Gastroesophageal sphincter (tissue), 4 donors: Measurements from ENCODE around the gene GRK5. TPM values are rescaled to one million over a fixed set of nuclear protein-coding genes. Genes with fewer than 3 reads are reported as not detected.
A peak's percentile ranks its signal among the peaks of the same experiment; 100 is the strongest.

Experiments used
- ATAC-seq: fragments of 150-250 bp; one replicate; pipeline ENCODE4 v1.9.1; 2016; ENCODE audit warnings: mild to moderate bottlenecking, moderate library complexity
- H3K27ac ChIP-seq, 4 donors: fragments of 200-600 bp; sonication (generic) in 3 of 4; 1 replicate in 3 of 4; 2 replicates in 1 of 4; pipeline ENCODE4 v1.5.1; 2016 to 2019
- H3K27me3 ChIP-seq: fragments of 200-600 bp; sonication (generic); one replicate; pipeline ENCODE4 v1.5.1; 2019
- H3K36me3 ChIP-seq, 2 donors: fragments of 200-600 bp; sonication (generic); one replicate each; pipeline ENCODE4 v1.5.1; 2019; ENCODE audit warnings: control low read depth in 1 of 2
- H3K4me1 ChIP-seq, 3 donors: fragments of 200-600 bp; sonication (generic); 1 replicate in 2 of 3; 2 replicates in 1 of 3; pipeline ENCODE4 v1.5.1; 2016 to 2019; ENCODE audit warnings: control low read depth in 2 of 3
- H3K4me3 ChIP-seq, 2 donors: fragments of 200-600 bp; sonication (generic); one replicate each; pipeline ENCODE4 v1.5.1; 2019; ENCODE audit warnings: mild to moderate bottlenecking in 1 of 2, moderate library complexity in 1 of 2
- H3K9me3 ChIP-seq, 3 donors: fragments of 200-600 bp; sonication (generic); one replicate each; pipeline ENCODE4 v1.5.1; 2017 to 2019; ENCODE audit warnings: control low read depth in 2 of 3
- EP300 ChIP-seq: sonication (generic); formaldehyde crosslinking; IDR thresholded peaks from one replicate; pipeline ENCODE4 v1.6.1; 2017; ENCODE audit warnings: antibody characterized with exemption, mild to moderate bottlenecking
- POLR2A ChIP-seq, 2 donors: fragments of 450-650 bp; IDR thresholded peaks; one replicate each; pipeline ENCODE4 v1.6.1; 2017; ENCODE audit warnings: antibody characterized with exemption in 2 of 2, mild to moderate bottlenecking in 2 of 2, moderate library complexity in 1 of 2
- POLR2AphosphoS5 ChIP-seq: sonication (generic); formaldehyde crosslinking; IDR thresholded peaks from one replicate; pipeline ENCODE4 v1.6.1; 2017; ENCODE audit warnings: antibody characterized with exemption
- WGBS, 2 donors: methylation state at CpG; one replicate each; pipeline ENCODE4 v1.1.5; 2018; ENCODE audit warnings: low coverage in 1 of 2; 5-methylcytosine and 5-hydroxymethylcytosine counted together
- total RNA-seq, 4 donors: library from RNA; depleted of rRNA; stranded (reverse); fragments of >200 nt; gene quantifications; one replicate each; pipeline ENCODE4 v1.1.0, GENCODE V29; 2016
- TF ChIP-seq, protein P1 (sequence below), 4 experiments: fragments of 200-600 bp in 2 of 4; fragments of 450-650 bp in 2 of 4; sonication (generic) in 1 of 4; IDR thresholded peaks; one replicate each; pipeline ENCODE4 v1.5.1; 2017 to 2019; ENCODE audit warnings: antibody characterized with exemption in 4 of 4, mild to moderate bottlenecking in 2 of 4, moderate library complexity in 2 of 4

Gene GRK5
- total RNA-seq, 4 donors from 2014 or later = 28.8 to 71.6 (median 47.7) TPM

DNA sequence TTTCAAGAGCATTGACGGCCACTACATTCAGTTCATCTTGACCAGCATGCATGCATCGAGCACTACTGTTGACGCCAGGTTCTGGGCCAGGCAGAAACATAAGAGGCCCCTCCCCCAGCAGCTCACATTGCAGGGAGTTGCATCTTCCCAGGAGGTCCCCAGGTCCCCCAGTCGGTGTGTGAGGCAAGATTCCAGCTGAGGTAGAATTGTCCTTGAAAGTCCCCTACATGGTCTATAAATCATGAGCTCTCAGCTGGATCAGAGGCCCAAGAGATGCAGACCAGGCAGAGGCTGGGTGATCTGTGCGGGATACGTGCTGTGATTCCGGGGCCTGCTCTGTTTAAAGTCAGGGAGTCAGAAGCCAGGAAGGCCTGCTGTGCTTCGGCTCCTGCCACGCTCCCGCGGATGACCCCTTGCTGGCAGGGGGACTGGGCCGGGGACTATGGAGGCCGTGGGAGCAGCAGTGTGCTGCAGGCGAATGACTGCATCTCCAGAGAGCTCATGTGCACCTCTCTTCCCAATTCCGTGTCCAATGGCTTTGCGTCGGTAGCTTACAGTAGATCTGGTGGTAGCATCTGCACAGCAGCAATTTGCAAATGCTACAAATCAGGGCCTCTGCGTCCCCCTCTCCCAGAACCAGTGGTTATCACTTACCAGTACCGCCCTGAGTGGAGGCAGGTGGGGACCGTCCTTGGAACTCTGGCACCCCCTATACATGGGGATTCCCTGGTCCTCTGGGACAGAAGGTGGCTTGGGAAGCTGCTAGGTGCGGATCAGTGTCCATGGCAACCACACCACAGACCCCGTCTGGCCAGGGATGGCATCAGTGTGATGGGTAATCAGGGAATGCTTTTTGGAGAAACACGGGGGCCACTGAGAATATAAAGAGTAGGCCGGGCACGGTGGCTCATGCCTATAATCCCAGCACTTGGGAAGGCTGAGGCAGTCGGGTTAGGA, 241.5 kb downstream of the GRK5 start:
- no peak for ATAC-seq
- Histone ChIP-seq H3K27ac (no peak overlapping the region), H3K27me3 (no peaks in the 10 kb centered on the region), H3K9me3 (no peaks in the 10 kb centered on the region), H3K4me1 (peaks cover 0 to 28% (median 0%) of the 10 kb centered on the region in 3 donors), H3K36me3 (peaks cover 0 to 83% of the 10 kb centered on the region in 2 donors), H3K4me3 (no peak overlapping the region)
- TF ChIP-seq EP300 (no peak), POLR2A (IDR thresholded peaks at IDR 0.05) (no peak), POLR2AphosphoS5 (no peak)
- TF ChIP-seq, protein P1, sequence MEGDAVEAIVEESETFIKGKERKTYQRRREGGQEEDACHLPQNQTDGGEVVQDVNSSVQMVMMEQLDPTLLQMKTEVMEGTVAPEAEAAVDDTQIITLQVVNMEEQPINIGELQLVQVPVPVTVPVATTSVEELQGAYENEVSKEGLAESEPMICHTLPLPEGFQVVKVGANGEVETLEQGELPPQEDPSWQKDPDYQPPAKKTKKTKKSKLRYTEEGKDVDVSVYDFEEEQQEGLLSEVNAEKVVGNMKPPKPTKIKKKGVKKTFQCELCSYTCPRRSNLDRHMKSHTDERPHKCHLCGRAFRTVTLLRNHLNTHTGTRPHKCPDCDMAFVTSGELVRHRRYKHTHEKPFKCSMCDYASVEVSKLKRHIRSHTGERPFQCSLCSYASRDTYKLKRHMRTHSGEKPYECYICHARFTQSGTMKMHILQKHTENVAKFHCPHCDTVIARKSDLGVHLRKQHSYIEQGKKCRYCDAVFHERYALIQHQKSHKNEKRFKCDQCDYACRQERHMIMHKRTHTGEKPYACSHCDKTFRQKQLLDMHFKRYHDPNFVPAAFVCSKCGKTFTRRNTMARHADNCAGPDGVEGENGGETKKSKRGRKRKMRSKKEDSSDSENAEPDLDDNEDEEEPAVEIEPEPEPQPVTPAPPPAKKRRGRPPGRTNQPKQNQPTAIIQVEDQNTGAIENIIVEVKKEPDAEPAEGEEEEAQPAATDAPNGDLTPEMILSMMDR (IDR thresholded peaks at IDR 0.05) = no peak
- 78 to 87% methylated on average over 4 to 8 of the region's 26 CpGs for WGBS, 2 donors

DNA sequence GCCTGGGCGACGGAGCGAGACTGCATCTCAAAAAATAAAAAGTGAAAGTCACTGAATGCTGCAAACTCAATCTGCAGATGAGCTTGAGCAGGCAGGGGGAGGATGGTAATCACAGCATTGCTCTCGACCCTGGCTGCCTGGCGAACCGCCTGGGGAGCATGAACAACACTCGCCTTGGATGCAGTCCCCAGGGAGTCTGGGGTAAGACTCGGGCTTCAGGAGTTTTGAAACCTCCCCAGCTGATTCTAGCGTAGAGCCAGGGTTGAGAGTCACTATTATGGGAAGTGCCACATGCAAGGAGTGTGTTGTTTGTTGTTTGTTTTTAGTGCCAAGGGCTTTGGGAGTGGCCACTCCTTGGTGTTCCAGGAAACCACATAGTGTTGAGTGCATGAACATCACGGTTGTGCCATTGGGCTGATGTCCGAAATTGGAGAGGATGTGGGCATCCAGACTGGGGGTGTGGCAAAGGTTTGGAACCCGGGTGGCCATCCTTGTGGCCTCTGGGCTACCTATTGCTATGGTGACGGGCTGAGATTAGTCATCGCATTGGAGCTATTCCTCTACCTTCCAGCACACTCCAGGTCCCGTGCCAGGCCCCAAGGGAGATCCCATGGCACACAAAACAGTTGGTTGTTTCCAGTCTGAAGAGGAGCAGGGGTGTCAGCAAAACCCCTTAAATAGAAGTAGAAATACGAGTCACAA, 242.5 kb downstream of the GRK5 start:
- H3K27ac ChIP-seq = peak overlapping the region in 1 of 4 donors; percentile 10
- peaks cover 0 to 83% of the 10 kb centered on the region in 2 donors for H3K36me3 ChIP-seq

DNA sequence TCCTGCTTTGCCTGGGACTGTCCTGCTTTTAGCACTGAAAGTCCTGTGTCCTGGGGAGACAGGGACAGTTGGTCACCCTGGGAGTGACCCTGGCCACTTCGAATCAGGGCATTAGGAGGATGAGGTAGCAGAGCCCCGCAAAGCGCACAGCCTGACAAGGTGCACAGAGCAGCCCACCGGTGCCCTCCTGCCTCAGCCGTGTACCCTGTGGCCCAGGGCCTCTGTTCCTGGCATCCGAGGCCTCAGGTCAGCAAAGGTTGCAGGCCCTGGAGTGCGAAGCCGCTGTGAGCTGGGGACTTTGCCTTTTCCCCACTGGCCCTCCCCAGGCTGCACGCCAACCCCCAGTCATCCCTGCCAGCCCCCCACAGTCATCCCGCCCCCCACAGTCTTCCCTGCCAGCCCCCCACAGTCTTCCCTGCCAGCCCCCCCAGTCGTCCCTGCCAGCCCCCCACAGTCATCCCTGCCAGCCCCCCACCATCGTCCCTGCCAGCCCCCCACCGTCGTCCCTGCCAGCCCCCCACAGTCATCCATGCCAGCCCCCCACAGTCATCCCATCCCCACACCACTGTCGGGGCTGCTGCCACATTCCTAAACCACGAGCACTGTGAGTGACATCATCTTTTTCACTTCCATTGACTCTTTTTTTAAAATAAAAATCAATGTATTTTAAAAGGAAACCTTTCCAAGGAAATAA, 243.4 kb downstream of the GRK5 start:
- Histone ChIP-seq H3K4me1 (peaks cover 0 to 19% (median 0%) of the 10 kb centered on the region in 3 donors), H3K27ac (peak overlapping the region in 1 of 4 donors; percentile 10), H3K27me3 (no peaks in the 10 kb centered on the region), H3K4me3 (no peak overlapping the region), H3K36me3 (peaks cover 0 to 87% of the 10 kb centered on the region in 2 donors), H3K9me3 (no peaks in the 10 kb centered on the region)
- ATAC-seq = no peak
- TF ChIP-seq POLR2A (IDR thresholded peaks at IDR 0.05) (no peak), POLR2AphosphoS5 (no peak), EP300 (no peak)
- TF ChIP-seq, protein P1 (IDR thresholded peaks at IDR 0.05) = no peak
- 10 to 80% methylated on average over 1 to 2 of the region's 16 CpGs for WGBS, 2 donors

More for the DNA sequence above, 242.5 kb downstream of the GRK5 start:
- Histone ChIP-seq H3K27me3 (no peaks in the 10 kb centered on the region), H3K4me3 (no peak overlapping the region), H3K4me1 (peaks cover 0 to 27% (median 0%) of the 10 kb centered on the region in 3 donors), H3K9me3 (no peaks in the 10 kb centered on the region)
- TF ChIP-seq POLR2A (IDR thresholded peaks at IDR 0.05) (no peak), EP300 (no peak), POLR2AphosphoS5 (peak; percentile 7)
- TF ChIP-seq, protein P1 (IDR thresholded peaks at IDR 0.05) = no peak
- WGBS, 2 donors = 51 to 60% methylated on average over 4 to 9 of the region's 16 CpGs
- peak; percentile 56 for ATAC-seq

DNA sequence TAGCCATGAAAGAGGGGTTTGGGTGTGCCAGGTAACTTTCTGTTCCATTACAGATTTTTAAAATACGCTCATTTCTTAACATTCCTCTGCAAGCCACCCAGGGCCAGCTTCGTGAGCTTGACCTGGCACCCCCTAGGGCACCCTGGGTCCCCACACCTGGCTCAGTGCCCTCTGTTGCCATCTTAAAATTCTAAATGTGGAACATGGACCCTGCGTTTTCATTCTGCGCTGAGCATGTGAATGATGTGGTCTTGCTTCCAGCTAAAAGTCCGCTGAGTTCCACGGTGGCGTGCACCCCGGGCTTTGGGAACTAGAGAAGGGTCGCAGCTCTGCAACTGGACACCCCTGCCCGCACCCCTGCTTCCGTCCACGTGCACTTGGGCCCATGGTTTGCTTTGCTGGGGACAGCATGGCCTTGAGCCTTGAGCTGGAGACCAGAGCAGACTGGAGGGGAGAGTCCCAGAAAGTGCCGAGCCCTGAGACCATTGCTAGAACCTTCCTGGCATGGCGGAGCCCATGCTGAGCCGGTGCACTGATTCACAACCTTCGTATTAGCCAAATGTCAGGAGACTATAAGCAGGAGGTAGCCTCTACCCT, 244.0 kb downstream of the GRK5 start:
- Histone ChIP-seq H3K27me3 (no peaks in the 10 kb centered on the region), H3K4me1 (peaks cover 0 to 17% (median 0%) of the 10 kb centered on the region in 3 donors), H3K36me3 (peaks cover 0 to 87% of the 10 kb centered on the region in 2 donors), H3K4me3 (no peak overlapping the region), H3K9me3 (no peaks in the 10 kb centered on the region), H3K27ac (no peak overlapping the region)
- TF ChIP-seq, protein P1 (IDR thresholded peaks at IDR 0.05) = no peak
- TF ChIP-seq EP300 = no peak
- TF ChIP-seq POLR2A (IDR thresholded peaks at IDR 0.05) = no peak
- TF ChIP-seq POLR2AphosphoS5 = no peak
- WGBS, 2 donors = 93 to 100% methylated on average over 2 to 5 of the region's 16 CpGs
- ATAC-seq = no peak
